ENCODE results near the gene RASA4B.
"Not testable (repeated sequence)": the region's sequence is repeated elsewhere in the genome, so short reads cannot be mapped to it uniquely, and the experiment has no call there.

DNA sequence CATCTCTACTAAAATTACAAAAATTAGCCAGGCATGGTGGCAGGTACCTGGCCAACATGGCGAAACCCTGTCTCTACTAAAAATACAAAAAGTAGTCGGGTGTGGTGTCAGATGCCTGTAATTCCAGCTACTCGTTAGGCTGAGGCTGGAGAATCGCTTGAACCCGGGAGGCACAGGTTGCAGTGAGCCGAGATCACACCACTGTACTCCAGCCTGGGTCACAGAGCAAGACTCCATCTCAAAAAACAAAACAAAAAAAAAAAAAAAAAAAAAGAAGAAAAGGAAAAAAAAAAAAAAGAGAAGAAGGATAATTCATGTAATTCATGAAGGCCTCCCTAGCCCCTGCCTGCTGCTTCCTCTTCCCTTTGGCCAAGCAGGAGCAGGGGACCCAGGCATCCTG, 23.0 kb upstream of the RASA4B start:
- not testable (repeated sequence) for TF ChIP-seq NFRKB (IDR thresholded peaks at IDR 0.05; ENCODE audit: low read depth); RBBP5 (IDR thresholded peaks at IDR 0.05; ENCODE audit: borderline replicate concordance, insufficient read depth, low read length, poor library complexity, severe bottlenecking); EP400 (IDR thresholded peaks at IDR 0.05); IRF1 (CRISPR knock-in tag; IDR thresholded peaks at IDR 0.05; ENCODE audit: borderline replicate concordance); ELF4 (CRISPR knock-in tag; IDR thresholded peaks at IDR 0.05); SIN3A (IDR thresholded peaks at IDR 0.05; ENCODE audit: borderline replicate concordance in 2 of 2, control insufficient read depth in 1 of 2, low read depth in 2 of 2, low read length in 2 of 2); FOXJ3 (CRISPR knock-in tag; IDR thresholded peaks at IDR 0.05); KLF10 (CRISPR knock-in tag; IDR thresholded peaks at IDR 0.05); EZH2 (IDR thresholded peaks at IDR 0.05; ENCODE audit: borderline replicate concordance, low read depth, low read length); TAF1 (IDR thresholded peaks at IDR 0.05; ENCODE audit: control insufficient read depth, extremely low read depth, insufficient read depth, low read length, severe bottlenecking); USF2 (CRISPR knock-in tag; IDR thresholded peaks at IDR 0.05); MED1 (CRISPR knock-in tag; IDR thresholded peaks at IDR 0.05; ENCODE audit: borderline replicate concordance); IRF2 (CRISPR knock-in tag; IDR thresholded peaks at IDR 0.05); SRSF9 (IDR thresholded peaks at IDR 0.05; ENCODE audit: borderline replicate concordance, low read depth, low read length)
